HFFc6 (cell line): ENCODE measurements around the gene GFRA3. TPM values are rescaled to one million over a fixed set of nuclear protein-coding genes. Genes with fewer than 3 reads are reported as not detected.

ENCODE experiments used
- DNase-seq: peaks from one replicate; pipeline ENCODE4 v3.0.0-alpha.2; 2018
- H3K27ac Mint-ChIP-seq: 2 replicates; pipeline ENCODE4 v1.8.0; 2020; ENCODE audit warnings: mild to moderate bottlenecking, mixed read lengths
- H3K27me3 Mint-ChIP-seq: 2 replicates; pipeline ENCODE4 v1.8.0; 2021; ENCODE audit warnings: mild to moderate bottlenecking, moderate library complexity, mixed read lengths; ENCODE audit not compliant: insufficient read depth
- H3K36me3 Mint-ChIP-seq: 2 replicates; pipeline ENCODE4 v1.8.0; 2021; ENCODE audit warnings: low read depth, mixed read lengths
- H3K4me1 Mint-ChIP-seq: 2 replicates; pipeline ENCODE4 v1.8.0; 2020; ENCODE audit warnings: low read depth, mixed read lengths
- H3K4me3 Mint-ChIP-seq: 2 replicates; pipeline ENCODE4 v1.8.0; 2020; ENCODE audit warnings: mild to moderate bottlenecking, moderate library complexity, mixed read lengths
- H3K9me3 Mint-ChIP-seq: 2 replicates; pipeline ENCODE4 v1.8.0; 2020; ENCODE audit warnings: mild to moderate bottlenecking, mixed read lengths
- CTCF ChIP-seq: fragments of 200-600 bp; sonication (generic); IDR thresholded peaks from 2 replicates; pipeline ENCODE4 v1.5.0; 2021; ENCODE audit warnings: antibody characterized with exemption, mild to moderate bottlenecking
- total RNA-seq, 6 experiments: library from RNA; stranded (reverse); fragmentation: NEBNext Ultra II Directional; extraction: Animal tissue kit (Norgen Biotek cat#: 25700); gene quantifications; 2 replicates in 1 of 6; 3 replicates in 5 of 6; pipeline ENCODE4 v1.2.3, GENCODE V29; 2021

Gene GFRA3
- total RNA-seq, 6 experiments from 2014 or later = not detected

DNA sequence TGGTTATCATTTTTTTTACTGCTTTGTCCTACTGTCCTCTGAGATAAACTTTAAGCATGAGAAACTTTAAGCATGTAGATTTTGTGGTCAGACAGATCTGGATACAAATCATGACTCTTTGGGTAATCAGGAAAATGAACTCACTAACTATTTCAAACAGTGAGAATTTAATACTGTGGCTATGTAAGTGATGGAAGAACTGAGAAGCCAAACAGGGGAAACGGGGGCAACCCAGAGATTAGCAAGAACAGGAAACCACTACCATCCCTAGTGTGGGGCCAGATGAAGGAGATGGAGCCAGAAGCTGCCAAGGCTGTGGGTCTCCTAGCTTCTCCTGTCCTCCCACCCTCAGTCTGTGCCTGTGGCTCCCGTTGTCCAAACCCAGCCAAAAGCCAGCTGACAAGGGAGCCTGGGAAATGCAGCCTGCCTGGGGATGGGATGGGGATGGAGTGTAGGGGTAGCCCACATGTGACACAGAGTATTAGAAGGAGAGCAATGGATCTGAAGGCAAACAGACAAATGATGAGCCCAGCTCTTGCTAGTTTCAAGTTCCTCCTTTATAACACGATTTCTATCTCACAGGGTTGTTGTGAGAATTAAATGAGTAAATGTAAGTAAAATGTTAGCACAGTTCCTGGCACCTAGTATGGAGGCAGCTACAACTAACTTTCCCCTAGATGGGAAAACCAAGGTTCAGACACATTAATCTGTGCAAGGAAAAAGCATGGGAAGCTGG, 33.6 kb downstream of the GFRA3 start:
- Mint-ChIP-seq H3K4me3 (no peak overlapping the region), H3K4me1 (no peaks in the 10 kb centered on the region), H3K27ac (no peak overlapping the region), H3K36me3 (no peaks in the 10 kb centered on the region), H3K9me3 (no peaks in the 10 kb centered on the region), H3K27me3 (peaks cover 53% of the 10 kb centered on the region)
- TF ChIP-seq CTCF = no peak
- no peak for DNase-seq

GRCh38 chr5:138238034-138238433, 36.4 kb downstream of the GFRA3 start:
- no peak for DNase-seq
- no peak overlapping the region for H3K4me3 Mint-ChIP-seq
- H3K36me3 Mint-ChIP-seq = no peaks in the 10 kb centered on the region
- H3K27ac Mint-ChIP-seq = no peak overlapping the region
- TF ChIP-seq CTCF = no peak
- no peaks in the 10 kb centered on the region for H3K4me1 Mint-ChIP-seq
- no peaks in the 10 kb centered on the region for H3K9me3 Mint-ChIP-seq
- H3K27me3 Mint-ChIP-seq = peaks cover 35% of the 10 kb centered on the region

DNA sequence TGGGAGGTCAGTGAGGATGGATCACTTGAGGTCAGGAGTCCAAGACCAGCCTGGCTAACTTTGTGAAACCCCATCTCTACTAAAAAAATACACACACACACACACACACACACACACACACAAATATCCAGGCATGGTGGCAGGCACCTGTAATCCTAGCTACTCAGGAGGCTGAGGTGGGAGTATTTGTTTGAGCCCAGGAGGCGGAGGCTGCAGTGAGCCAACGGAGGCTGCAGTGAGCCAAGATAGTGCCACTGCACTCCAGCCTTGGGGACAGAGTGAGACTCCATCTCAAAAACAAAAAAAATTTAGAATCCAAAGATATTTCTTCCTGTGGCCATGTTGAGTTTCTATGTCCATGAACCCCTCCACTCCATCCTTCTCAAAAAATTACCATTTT, 39.8 kb downstream of the GFRA3 start:
- Mint-ChIP-seq H3K27ac (no peak overlapping the region), H3K4me1 (peaks cover 16% of the 10 kb centered on the region), H3K9me3 (no peaks in the 10 kb centered on the region), H3K27me3 (peaks cover 13% of the 10 kb centered on the region), H3K4me3 (no peak overlapping the region), H3K36me3 (no peaks in the 10 kb centered on the region)
- no peak for TF ChIP-seq CTCF
- no peak for DNase-seq

DNA sequence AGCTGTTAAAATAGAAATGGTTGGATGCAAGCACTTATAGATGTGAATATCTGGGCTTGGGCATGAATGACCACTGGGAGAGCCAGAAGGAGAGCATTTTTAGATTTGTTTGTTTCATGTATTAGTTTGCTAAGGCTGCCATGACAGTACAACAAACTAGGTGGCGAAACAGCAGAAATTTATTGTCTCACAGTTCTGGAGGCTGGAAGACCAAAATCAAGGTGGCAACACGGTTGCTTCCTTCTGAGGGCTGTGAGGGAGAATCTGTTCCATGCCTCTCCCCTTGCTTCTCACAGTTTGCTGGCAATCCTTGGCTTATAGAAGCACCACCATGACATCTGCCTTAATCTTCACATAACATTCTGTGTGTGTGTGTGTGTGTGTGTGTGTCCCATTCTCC, 41.1 kb downstream of the GFRA3 start:
- Mint-ChIP-seq H3K27me3 (peaks cover 3% of the 10 kb centered on the region), H3K4me3 (no peak overlapping the region), H3K27ac (no peak overlapping the region), H3K36me3 (no peaks in the 10 kb centered on the region), H3K4me1 (peaks cover 16% of the 10 kb centered on the region), H3K9me3 (no peaks in the 10 kb centered on the region)
- no peak for DNase-seq
- no peak for TF ChIP-seq CTCF

DNA sequence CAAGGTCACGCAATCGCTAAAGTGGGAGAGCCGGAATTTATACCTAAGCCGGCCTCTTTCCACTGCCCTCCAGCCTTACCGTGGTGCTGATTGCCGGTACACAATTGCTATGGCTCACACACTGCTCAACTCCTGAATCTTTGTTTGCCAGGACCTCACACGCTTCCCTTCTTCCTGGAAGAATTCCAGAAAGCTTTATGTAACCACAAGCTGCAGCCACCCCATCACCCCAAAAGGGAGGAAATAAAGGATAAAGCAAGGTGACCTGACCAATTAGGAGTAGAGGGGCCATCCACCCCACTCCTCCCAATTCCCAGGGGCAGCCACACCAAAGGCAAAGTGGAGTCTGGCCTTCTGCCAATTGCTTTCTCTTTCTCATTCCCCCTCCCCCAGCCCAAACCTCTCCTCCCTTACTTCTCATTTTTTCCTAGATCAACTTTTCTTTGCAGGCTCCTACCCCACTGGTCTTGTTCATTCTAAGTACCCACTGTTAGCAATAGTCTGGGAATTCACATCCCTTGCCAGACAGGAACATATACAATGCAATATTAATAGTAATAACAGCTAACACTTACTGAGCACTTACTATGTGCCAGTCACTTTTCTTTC, 43.3 kb downstream of the GFRA3 start:
- no peak for TF ChIP-seq CTCF
- Mint-ChIP-seq H3K36me3 (peaks cover 2% of the 10 kb centered on the region), H3K9me3 (peaks cover 9% of the 10 kb centered on the region), H3K4me3 (no peak overlapping the region), H3K27ac (no peak overlapping the region), H3K27me3 (peaks cover 3% of the 10 kb centered on the region), H3K4me1 (peaks cover 16% of the 10 kb centered on the region)
- DNase-seq = peak; percentile 12
